T-helper 22 cell (primary cell): Measurements from ENCODE around the gene DRAP1.

Experiments
- DNase-seq: peaks from one replicate; pipeline ENCODE4 v3.0.0-alpha.2; 2020; ENCODE audit warnings: low read depth

DRAP1 gene

GRCh38 chr11:65961267-65962140, 42.3 kb downstream of the DRAP1 start, which contains the start of gene SART1:
TSS of gene SART1 (plus strand) at chr11:65961734. CDS start at chr11:65961781, 47 bp downstream.
- DNase-seq, result peak; percentile 98

- no peak for DNase-seq
Measured at GRCh38 chr11:65962141-65962564, 42.9 kb downstream of the DRAP1 start.

- no peak for DNase-seq
Measured at GRCh38 chr11:65964906-65965305, 45.7 kb downstream of the DRAP1 start.

- no peak for DNase-seq
Measured at GRCh38 chr11:65965986-65966762, 46.9 kb downstream of the DRAP1 start.

- no peak for DNase-seq
Measured at GRCh38 chr11:65967329-65967934, 48.2 kb downstream of the DRAP1 start.

- no peak for DNase-seq
Measured at GRCh38 chr11:65968600-65969482, 49.6 kb downstream of the DRAP1 start.
